ENCODE data around the gene RAD51B.

The RAD51B gene

DNA sequence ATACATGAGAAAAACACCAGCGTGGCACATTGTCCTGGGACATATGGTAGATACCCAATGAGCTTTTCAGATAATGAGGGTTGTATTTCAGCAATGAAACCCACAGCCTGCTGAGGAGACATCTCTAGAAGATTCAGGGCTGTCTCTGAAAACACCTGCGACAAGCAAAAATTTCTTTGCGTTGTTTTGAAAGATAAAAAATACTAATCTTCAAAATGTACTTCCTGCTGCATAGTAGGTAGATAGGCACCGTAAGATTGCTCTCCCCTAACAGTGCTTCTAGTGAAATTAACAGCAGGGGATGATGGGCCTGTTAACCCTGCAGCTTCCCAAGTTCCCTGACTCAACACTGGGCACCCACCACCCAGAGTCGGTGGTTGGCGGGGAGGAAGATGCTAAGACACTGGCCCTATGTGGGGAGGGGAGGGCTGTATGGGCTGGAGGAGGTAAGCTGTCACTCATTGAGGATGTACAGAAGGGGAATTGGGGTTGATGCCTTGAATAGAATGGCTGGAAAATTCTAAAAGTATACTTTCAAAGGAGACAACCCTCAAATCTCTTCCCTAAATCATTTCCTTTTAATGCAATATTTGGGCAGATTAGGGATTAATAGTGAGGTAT, 953.3 kb downstream of the RAD51B start:
- DNase-seq, result peak in 1 of 2 donors; percentile 15

GRCh38 chr14:68774771-68775613, 955.4 kb downstream of the RAD51B start:
- no peak for DNase-seq

GRCh38 chr14:68775614-68776126, 956.1 kb downstream of the RAD51B start:
- DNase-seq, result no peak

GRCh38 chr14:68777644-68778043, 958.1 kb downstream of the RAD51B start:
- DNase-seq, result no peak
